HL-60 (cell line): ENCODE measurements around the gene CDC42BPB.

ENCODE experiments used
- DNase-seq, 2 experiments: peaks; one replicate each; pipeline ENCODE4 v3.0.0-alpha.2; 2010 to 2020; ENCODE audit warnings: low read depth in 1 of 2, low spot score in 1 of 2
- H3K27ac ChIP-seq: fragments of 250-450 bp; sonication (Bioruptor Pico); replicated peaks from 2 replicates; pipeline ENCODE4 v1.5.1; 2020; ENCODE audit warnings: mild to moderate bottlenecking, moderate library complexity
- H3K27me3 ChIP-seq: fragments of 250-450 bp; sonication (Bioruptor Pico); 2 replicates; pipeline ENCODE4 v1.5.1; 2021; ENCODE audit warnings: mild to moderate bottlenecking, moderate library complexity; ENCODE audit not compliant: insufficient read depth, poor library complexity, severe bottlenecking
- H3K4me3 ChIP-seq: replicated peaks from 2 replicates; pipeline ENCODE4 v1.5.1; 2011; ENCODE audit warnings: mild to moderate bottlenecking, control low read depth, low read length; ENCODE audit not compliant: insufficient read depth
- GABPA ChIP-seq: IDR thresholded peaks from 2 replicates; pipeline ENCODE4 v1.6.1; 2012; ENCODE audit warnings: low read depth
- POLR2AphosphoS5 ChIP-seq: IDR thresholded peaks from 2 replicates; pipeline ENCODE4 v1.6.1; 2012; ENCODE audit warnings: low read depth
- SPI1 ChIP-seq: IDR thresholded peaks from 2 replicates; pipeline ENCODE4 v1.6.1; 2012; ENCODE audit warnings: low read depth, mild to moderate bottlenecking, borderline replicate concordance
- TF ChIP-seq, protein P1 (sequence below): IDR thresholded peaks from 2 replicates; pipeline ENCODE4 v1.6.1; 2012; ENCODE audit warnings: low read depth; ENCODE audit not compliant: insufficient replicate concordance
- TF ChIP-seq, protein P2 (sequence below): IDR thresholded peaks from one replicate; pipeline ENCODE4 v1.5.1; 2011; ENCODE audit warnings: low read length, control low read depth, inconsistent platforms; ENCODE audit not compliant: insufficient read depth

Gene CDC42BPB

DNA sequence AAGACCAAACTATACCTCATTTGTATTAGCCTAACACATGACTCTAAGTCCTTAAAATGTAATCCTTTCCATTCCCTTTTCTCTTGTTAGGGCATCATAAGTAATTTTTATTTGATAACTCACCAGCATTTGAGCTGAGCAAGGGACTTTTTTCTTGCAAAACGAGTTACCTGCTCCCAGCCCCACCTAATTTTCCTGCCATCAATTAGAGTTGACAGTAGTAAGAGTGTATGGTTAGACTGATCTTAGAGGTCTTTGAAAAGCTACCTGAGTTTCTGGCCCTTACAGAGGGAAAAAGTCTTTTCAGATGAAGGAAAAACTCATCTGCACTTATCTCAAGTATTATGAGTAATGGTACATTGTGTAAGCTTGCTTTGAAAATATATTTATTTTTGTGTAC is 168.6 kb downstream of the CDC42BPB start:
- Histone ChIP-seq H3K4me3 (no peak overlapping the region), H3K27me3 (no peaks in the 10 kb centered on the region), H3K27ac (no peak overlapping the region)
- no peak for DNase-seq
- TF ChIP-seq GABPA (no peak), POLR2AphosphoS5 (no peak), SPI1 (no peak)
- TF ChIP-seq, protein P1, sequence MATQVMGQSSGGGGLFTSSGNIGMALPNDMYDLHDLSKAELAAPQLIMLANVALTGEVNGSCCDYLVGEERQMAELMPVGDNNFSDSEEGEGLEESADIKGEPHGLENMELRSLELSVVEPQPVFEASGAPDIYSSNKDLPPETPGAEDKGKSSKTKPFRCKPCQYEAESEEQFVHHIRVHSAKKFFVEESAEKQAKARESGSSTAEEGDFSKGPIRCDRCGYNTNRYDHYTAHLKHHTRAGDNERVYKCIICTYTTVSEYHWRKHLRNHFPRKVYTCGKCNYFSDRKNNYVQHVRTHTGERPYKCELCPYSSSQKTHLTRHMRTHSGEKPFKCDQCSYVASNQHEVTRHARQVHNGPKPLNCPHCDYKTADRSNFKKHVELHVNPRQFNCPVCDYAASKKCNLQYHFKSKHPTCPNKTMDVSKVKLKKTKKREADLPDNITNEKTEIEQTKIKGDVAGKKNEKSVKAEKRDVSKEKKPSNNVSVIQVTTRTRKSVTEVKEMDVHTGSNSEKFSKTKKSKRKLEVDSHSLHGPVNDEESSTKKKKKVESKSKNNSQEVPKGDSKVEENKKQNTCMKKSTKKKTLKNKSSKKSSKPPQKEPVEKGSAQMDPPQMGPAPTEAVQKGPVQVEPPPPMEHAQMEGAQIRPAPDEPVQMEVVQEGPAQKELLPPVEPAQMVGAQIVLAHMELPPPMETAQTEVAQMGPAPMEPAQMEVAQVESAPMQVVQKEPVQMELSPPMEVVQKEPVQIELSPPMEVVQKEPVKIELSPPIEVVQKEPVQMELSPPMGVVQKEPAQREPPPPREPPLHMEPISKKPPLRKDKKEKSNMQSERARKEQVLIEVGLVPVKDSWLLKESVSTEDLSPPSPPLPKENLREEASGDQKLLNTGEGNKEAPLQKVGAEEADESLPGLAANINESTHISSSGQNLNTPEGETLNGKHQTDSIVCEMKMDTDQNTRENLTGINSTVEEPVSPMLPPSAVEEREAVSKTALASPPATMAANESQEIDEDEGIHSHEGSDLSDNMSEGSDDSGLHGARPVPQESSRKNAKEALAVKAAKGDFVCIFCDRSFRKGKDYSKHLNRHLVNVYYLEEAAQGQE: no peak
- TF ChIP-seq, protein P2, sequence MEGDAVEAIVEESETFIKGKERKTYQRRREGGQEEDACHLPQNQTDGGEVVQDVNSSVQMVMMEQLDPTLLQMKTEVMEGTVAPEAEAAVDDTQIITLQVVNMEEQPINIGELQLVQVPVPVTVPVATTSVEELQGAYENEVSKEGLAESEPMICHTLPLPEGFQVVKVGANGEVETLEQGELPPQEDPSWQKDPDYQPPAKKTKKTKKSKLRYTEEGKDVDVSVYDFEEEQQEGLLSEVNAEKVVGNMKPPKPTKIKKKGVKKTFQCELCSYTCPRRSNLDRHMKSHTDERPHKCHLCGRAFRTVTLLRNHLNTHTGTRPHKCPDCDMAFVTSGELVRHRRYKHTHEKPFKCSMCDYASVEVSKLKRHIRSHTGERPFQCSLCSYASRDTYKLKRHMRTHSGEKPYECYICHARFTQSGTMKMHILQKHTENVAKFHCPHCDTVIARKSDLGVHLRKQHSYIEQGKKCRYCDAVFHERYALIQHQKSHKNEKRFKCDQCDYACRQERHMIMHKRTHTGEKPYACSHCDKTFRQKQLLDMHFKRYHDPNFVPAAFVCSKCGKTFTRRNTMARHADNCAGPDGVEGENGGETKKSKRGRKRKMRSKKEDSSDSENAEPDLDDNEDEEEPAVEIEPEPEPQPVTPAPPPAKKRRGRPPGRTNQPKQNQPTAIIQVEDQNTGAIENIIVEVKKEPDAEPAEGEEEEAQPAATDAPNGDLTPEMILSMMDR: no peak

DNA sequence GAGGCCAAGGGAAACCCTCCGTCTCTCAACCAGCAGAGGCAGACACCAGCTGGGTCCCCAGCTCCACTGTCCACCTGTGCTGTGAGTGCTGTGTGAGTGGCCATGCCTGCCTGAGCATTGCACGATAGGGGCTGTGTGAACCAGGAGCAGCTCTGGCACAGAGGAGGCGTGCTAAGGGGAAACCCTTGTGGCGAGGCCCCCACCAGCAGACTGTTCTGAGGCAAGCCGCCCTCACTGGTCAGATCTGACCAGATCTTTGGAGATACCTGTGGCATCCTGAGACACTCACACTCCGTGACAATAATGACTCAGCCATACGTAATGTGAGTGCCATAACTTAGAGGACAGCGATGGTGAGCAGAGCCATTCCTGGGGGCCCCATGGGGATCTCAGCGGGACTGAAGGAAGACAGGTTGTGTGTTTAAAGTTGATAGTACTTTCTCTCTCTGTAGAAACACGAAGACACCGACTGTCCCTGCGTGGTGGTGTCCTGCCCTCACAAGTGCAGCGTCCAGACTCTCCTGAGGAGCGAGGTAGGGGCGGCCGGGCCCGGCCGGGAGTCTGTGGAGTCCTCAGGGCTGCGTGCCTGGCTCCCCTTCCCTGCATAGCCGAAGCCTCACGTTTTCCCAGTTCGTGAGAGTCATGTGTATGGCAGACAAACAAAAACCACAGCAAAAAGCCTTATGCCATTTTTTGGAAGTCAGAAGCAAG is 171.5 kb downstream of the CDC42BPB start:
- no peak for DNase-seq
- Histone ChIP-seq H3K4me3 (no peak overlapping the region), H3K27ac (no peak overlapping the region), H3K27me3 (no peaks in the 10 kb centered on the region)
- TF ChIP-seq GABPA (no peak), POLR2AphosphoS5 (no peak), SPI1 (no peak)
- TF ChIP-seq, protein P2: no peak
- TF ChIP-seq, protein P1: no peak

DNA sequence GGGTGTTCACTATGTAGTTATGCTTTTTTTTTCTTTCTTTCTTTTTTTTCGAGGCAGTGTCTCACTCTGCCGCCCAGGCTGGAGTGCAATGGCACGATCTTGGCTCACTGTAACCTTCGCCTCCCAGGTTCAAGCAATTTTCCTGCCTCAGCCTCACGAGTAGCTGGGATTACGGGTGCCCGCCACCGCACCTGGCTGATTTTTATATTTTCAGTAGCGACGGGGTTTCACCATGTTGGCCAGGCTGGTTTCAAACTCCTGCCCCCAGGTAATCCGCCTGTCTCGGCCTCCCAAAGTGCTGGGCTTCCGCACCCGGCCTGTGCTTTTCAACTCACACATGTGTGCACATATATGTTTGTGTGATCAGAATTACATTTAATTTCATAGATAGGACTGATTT is 173.8 kb downstream of the CDC42BPB start:
- TF ChIP-seq, protein P2: no peak
- TF ChIP-seq SPI1 (no peak), GABPA (no peak), POLR2AphosphoS5 (no peak)
- TF ChIP-seq, protein P1: no peak
- Histone ChIP-seq H3K27ac (no peak overlapping the region), H3K27me3 (no peaks in the 10 kb centered on the region), H3K4me3 (no peak overlapping the region)
- DNase-seq: no peak
